H1 (cell line): Measurements from ENCODE around the gene THTPA. TPM values are rescaled to one million over a fixed set of nuclear protein-coding genes. Genes with fewer than 3 reads are reported as not detected.

Experiments used
- CTCF ChIA-PET: fragments of 300-600 bp; sonication (Branson Sonifier 250); formaldehyde crosslinking; loops from one replicate; lab custom pipeline; 2021; ENCODE audit not compliant: partially characterized antibody; lab: Charles Lee
- POLR2A ChIA-PET: fragments of 300-600 bp; sonication (Branson Sonifier 250); formaldehyde crosslinking; loops from one replicate; lab custom pipeline; 2021; ENCODE audit warnings: inconsistent platforms; ENCODE audit not compliant: partially characterized antibody; lab: Charles Lee
- DNase-seq, 2 experiments: peaks; one replicate each; pipeline versions ENCODE4 v3.0.0 to v3.0.0-alpha.2; 2010 to 2022; ENCODE audit warnings: low spot score in 2 of 2, low read depth in 1 of 2, mixed read lengths in 1 of 2
- FAIRE-seq: peaks from 2 replicates; lab custom pipeline; 2011; peaks lifted over from hg19 to GRCh38; lab: Jason Lieb, UNC
- H2AFZ ChIP-seq: 2 replicates; pipeline ENCODE4 v1.8.1; 2012; ENCODE audit warnings: low read length, inconsistent platforms
- H2AK5ac ChIP-seq: 2 replicates; pipeline ENCODE4 v1.6.1; 2013; ENCODE audit warnings: low read depth, low read length
- H2BK120ac ChIP-seq: replicated peaks from 2 replicates; pipeline ENCODE3; 2013; ENCODE audit warnings: low read depth, low read length, inconsistent platforms
- H2BK12ac ChIP-seq: 2 replicates; pipeline ENCODE4 v1.6.1; 2013; ENCODE audit warnings: low read depth, low read length
- H2BK15ac ChIP-seq: 2 replicates; pipeline ENCODE4 v1.6.1; 2013; ENCODE audit warnings: low read length
- H2BK20ac ChIP-seq: 2 replicates; pipeline ENCODE4 v1.6.1; 2013; ENCODE audit warnings: low read length
- H2BK5ac ChIP-seq: 2 replicates; pipeline ENCODE4 v1.6.1; 2013; ENCODE audit warnings: low read depth, low read length
- H3K14ac ChIP-seq: 2 replicates; pipeline ENCODE4 v1.6.1; 2013; ENCODE audit warnings: inconsistent platforms; ENCODE audit not compliant: insufficient read length
- H3K18ac ChIP-seq: 2 replicates; pipeline ENCODE4 v1.6.1; 2013; ENCODE audit warnings: low read length; ENCODE audit errors: extremely low read depth
- H3K23ac ChIP-seq: 2 replicates; pipeline ENCODE4 v1.6.1; 2013; ENCODE audit warnings: inconsistent platforms; ENCODE audit not compliant: insufficient read length
- H3K23me2 ChIP-seq: 2 replicates; pipeline ENCODE4 v1.6.1; 2013; ENCODE audit warnings: low read depth, low read length
- H3K27ac ChIP-seq: 2 replicates; pipeline ENCODE4 v1.6.1; 2011; ENCODE audit warnings: low read depth, low read length, inconsistent platforms
- H3K27me3 ChIP-seq, 4 experiments: replicated peaks in 1 of 4; 1 replicate in 1 of 4; 2 replicates in 3 of 4; pipeline versions ENCODE4 v1.6.1 to v1.8.1; 2011 to 2013; ENCODE audit warnings: low read length in 3 of 4, mild to moderate bottlenecking in 3 of 4, inconsistent platforms in 2 of 4, mixed read lengths in 2 of 4, moderate library complexity in 1 of 4; ENCODE audit not compliant: control insufficient read depth in 3 of 4, insufficient read depth in 3 of 4; ENCODE audit errors: extremely low read depth in 1 of 4
- H3K36me3 ChIP-seq, 4 experiments: 2 replicates each; pipeline versions ENCODE4 v1.6.1 to v1.8.1; 2011 to 2013; ENCODE audit warnings: mild to moderate bottlenecking in 4 of 4, low read length in 3 of 4, moderate library complexity in 2 of 4, control low read depth in 1 of 4, inconsistent platforms in 1 of 4; ENCODE audit not compliant: insufficient read depth in 4 of 4, control insufficient read depth in 2 of 4
- H3K4ac ChIP-seq: replicated peaks from 2 replicates; pipeline ENCODE3; 2013; ENCODE audit warnings: low read length, low read depth, mixed read lengths, inconsistent platforms; ENCODE audit not compliant: insufficient read length
- H3K4me1 ChIP-seq, 4 experiments: replicated peaks in 1 of 4; 1 replicate in 1 of 4; 2 replicates in 3 of 4; pipeline versions ENCODE4 v1.6.1 to v1.8.1; 2011 to 2013; ENCODE audit warnings: low read length in 3 of 4, inconsistent platforms in 2 of 4, mixed read lengths in 1 of 4; ENCODE audit not compliant: insufficient read depth in 4 of 4, control insufficient read depth in 3 of 4
- H3K4me2 ChIP-seq, 2 experiments: 2 replicates each; pipeline versions ENCODE4 v1.6.1 to v1.8.1; 2011 to 2013; ENCODE audit warnings: low read depth in 2 of 2, low read length in 2 of 2, control low read depth in 1 of 2, inconsistent platforms in 1 of 2, mild to moderate bottlenecking in 1 of 2; ENCODE audit not compliant: insufficient read depth in 1 of 2
- H3K4me3 ChIP-seq, 4 experiments: fragments of 200-600, 300-600 bp in 1 of 4; sonication (generic), shearing (Covaris generic), sonication (Bioruptor Twin) in 1 of 4; 2 replicates each; pipeline versions ENCODE4 v1.5.1 to v1.8.1; 2011 to 2016; ENCODE audit warnings: low read length in 4 of 4, low read depth in 3 of 4, control low read depth in 2 of 4, inconsistent platforms in 2 of 4, mild to moderate bottlenecking in 2 of 4, mixed read lengths in 1 of 4, moderate library complexity in 1 of 4; ENCODE audit not compliant: insufficient read depth in 2 of 4; ENCODE audit errors: extremely low read depth in 1 of 4
- H3K56ac ChIP-seq: replicated peaks from 2 replicates; pipeline ENCODE3; 2013; ENCODE audit warnings: low read depth, mild to moderate bottlenecking, mixed read lengths, low read length, inconsistent platforms; ENCODE audit not compliant: insufficient read length
- H3K79me1 ChIP-seq: 2 replicates; pipeline ENCODE4 v1.6.1; 2013; ENCODE audit warnings: low read depth, low read length, control low read depth
- H3K79me2 ChIP-seq, 2 experiments: 2 replicates each; pipeline versions ENCODE4 v1.6.1 to v1.8.1; 2012 to 2013; ENCODE audit warnings: low read length in 2 of 2, mild to moderate bottlenecking in 2 of 2, inconsistent platforms in 1 of 2; ENCODE audit not compliant: insufficient read depth in 2 of 2, control insufficient read depth in 1 of 2
- H3K9ac ChIP-seq, 4 experiments: replicated peaks in 1 of 4; 1 replicate in 1 of 4; 2 replicates in 3 of 4; pipeline versions ENCODE4 v1.6.1 to v1.8.1; 2011 to 2013; ENCODE audit warnings: low read depth in 3 of 4, low read length in 3 of 4, control low read depth in 2 of 4, mild to moderate bottlenecking in 2 of 4, moderate library complexity in 2 of 4, inconsistent platforms in 1 of 4; ENCODE audit errors: extremely low read depth in 1 of 4
- H3K9me3 ChIP-seq, 2 experiments: 2 replicates each; pipeline versions ENCODE4 v1.6.1 to v1.8.1; 2012 to 2013; ENCODE audit warnings: mild to moderate bottlenecking in 2 of 2, moderate library complexity in 2 of 2, control low read depth in 1 of 2, inconsistent platforms in 1 of 2, low read depth in 1 of 2, low read length in 1 of 2, mixed read lengths in 1 of 2; ENCODE audit not compliant: insufficient read depth in 2 of 2
- H4K20me1 ChIP-seq, 2 experiments: replicated peaks in 1 of 2; 2 replicates each; pipeline versions ENCODE3 to v1.8.1; 2011 to 2013; ENCODE audit warnings: inconsistent platforms in 2 of 2, low read length in 2 of 2, mild to moderate bottlenecking in 1 of 2; ENCODE audit not compliant: insufficient read depth in 2 of 2, control insufficient read depth in 1 of 2
- H4K5ac ChIP-seq: 2 replicates; pipeline ENCODE4 v1.6.1; 2013; ENCODE audit warnings: low read length, low read depth, mixed read lengths, inconsistent platforms; ENCODE audit not compliant: insufficient read length
- H4K8ac ChIP-seq: 2 replicates; pipeline ENCODE4 v1.8.0; 2013; ENCODE audit warnings: mild to moderate bottlenecking, moderate library complexity, low read length, inconsistent platforms; ENCODE audit not compliant: insufficient read depth; ENCODE audit errors: extremely low read depth
- H4K91ac ChIP-seq: replicated peaks from 2 replicates; pipeline ENCODE3; 2013; ENCODE audit warnings: low read length, mixed read lengths, inconsistent platforms; ENCODE audit not compliant: insufficient read length
- HDAC2 ChIP-seq, 2 experiments: fragments of 300-600 bp in 1 of 2; sonication (generic) in 1 of 2; IDR thresholded peaks; 2 replicates each; pipeline ENCODE4 v1.6.1; 2011 to 2012; ENCODE audit warnings: low read depth in 2 of 2, low read length in 2 of 2, mild to moderate bottlenecking in 2 of 2, moderate library complexity in 2 of 2, borderline replicate concordance in 1 of 2, inconsistent platforms in 1 of 2
- POLR2A ChIP-seq, 2 experiments: IDR thresholded peaks; 1 replicate in 1 of 2; 2 replicates in 1 of 2; pipeline ENCODE4 v1.6.1; 2011; ENCODE audit warnings: low read depth in 2 of 2, low read length in 2 of 2, mild to moderate bottlenecking in 2 of 2; ENCODE audit errors: control extremely low read depth in 1 of 2
- POLR2AphosphoS5 ChIP-seq: IDR thresholded peaks from 2 replicates; pipeline ENCODE4 v1.6.1; 2011; ENCODE audit warnings: low read depth, low read length
- SAP30 ChIP-seq: fragments of 300-600 bp; sonication (generic); IDR thresholded peaks from 2 replicates; pipeline ENCODE4 v1.7.1; 2012; ENCODE audit warnings: low read length, moderate library complexity, mild to moderate bottlenecking, inconsistent platforms; ENCODE audit not compliant: insufficient read depth, insufficient replicate concordance
- SP1 ChIP-seq: IDR thresholded peaks from 2 replicates; pipeline ENCODE4 v1.6.1; 2011; ENCODE audit warnings: low read depth, low read length
- SUZ12 ChIP-seq: fragments of 200-600 bp; sonication (generic); IDR thresholded peaks from 2 replicates; pipeline ENCODE4 v1.6.1; 2012; ENCODE audit warnings: mild to moderate bottlenecking, inconsistent platforms, low read length, moderate library complexity, mixed read lengths
- TBP ChIP-seq: IDR thresholded peaks from 2 replicates; pipeline ENCODE4 v1.6.1; 2011; ENCODE audit warnings: low read depth, low read length, improper control_type of control experiment
- WGBS, 2 experiments: shearing (Covaris generic) in 1 of 2; methylation state at CpG; one replicate each; pipeline versions ENCODE4 v1.1.6 to v1.1.7; 2013 to 2015; ENCODE audit warnings: low lambda C conversion rate in 2 of 2, mixed read lengths in 2 of 2, inconsistent platforms in 1 of 2, low coverage in 1 of 2, missing lambda C conversion rate in 1 of 2; ENCODE audit not compliant: insufficient replicate concordance in 2 of 2, insufficient coverage in 1 of 2, insufficient read length in 1 of 2; ENCODE audit errors: extremely low coverage in 1 of 2, missing lambda C conversion rate in 1 of 2; 5-methylcytosine and 5-hydroxymethylcytosine counted together
- polyA plus RNA-seq, 7 experiments: library from polyadenylated mRNA; depleted of rRNA in 3 of 7; stranded (reverse) in 5 of 7; unstranded in 2 of 7; fragments of >200 nt in 5 of 7; fragments of 200-250 nt in 2 of 7; gene quantifications; 1 replicate in 5 of 7; 2 replicates in 1 of 7; 4 replicates in 1 of 7; pipeline versions ENCODE4 v1.2.1 to v1.2.3, GENCODE V29; 2011 to 2013; ENCODE audit warnings: missing spikeins in 2 of 7, mixed read lengths in 2 of 7
- total RNA-seq: library from RNA; stranded (reverse); fragmentation: NEBNext Ultra II Directional; extraction: Animal tissue kit (Norgen Biotek cat#: 25700); gene quantifications from 2 replicates; pipeline ENCODE4 v1.2.1, GENCODE V29; 2021
- TF ChIP-seq, protein P1 (sequence below): IDR thresholded peaks from 2 replicates; pipeline ENCODE4 v1.6.1; 2012; ENCODE audit warnings: inconsistent platforms

Gene THTPA
- total and polyA plus RNA-seq, 2 of the 8 experiments (the other 6 are each of a cell fraction or from before 2014, with no cell fraction given) = 16.6 to 19.0 TPM

DNA sequence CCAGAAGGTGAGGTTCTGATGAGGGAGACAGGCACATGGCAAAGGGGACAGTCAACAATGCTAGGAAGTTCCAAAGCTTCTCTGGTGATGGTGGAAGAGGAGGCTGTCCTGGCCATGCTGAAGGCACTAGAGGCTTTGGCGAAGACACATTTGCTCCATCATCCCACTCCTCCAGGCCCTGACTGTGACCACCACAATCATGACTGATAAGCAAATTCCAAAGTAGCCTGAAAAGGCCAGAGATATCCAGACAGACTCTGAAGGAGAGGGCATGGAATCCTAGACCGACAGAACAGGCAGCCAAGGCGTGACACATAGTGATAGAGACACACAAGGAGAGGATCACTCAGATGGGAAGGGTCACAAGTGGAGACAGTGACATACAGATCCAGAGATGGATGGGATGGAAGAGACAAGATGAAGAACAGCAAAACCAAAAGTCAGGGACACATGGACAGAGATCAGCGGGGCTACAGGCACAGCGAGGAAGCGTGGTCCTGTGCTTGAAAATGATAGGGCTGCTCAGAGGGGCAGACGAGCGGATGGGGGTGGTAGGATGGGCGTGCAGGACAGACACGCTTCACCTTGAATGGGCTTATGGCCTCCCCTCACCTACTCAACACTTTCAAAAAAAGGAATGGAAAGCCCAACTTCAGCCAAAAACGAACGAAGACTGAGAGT, 5.8 kb upstream of the THTPA start:
- Histone ChIP-seq H2BK20ac (peak overlapping the region; percentile 16; the same call in 1 of the 2 replicates), H3K9me3 (no peaks in the 10 kb centered on the region), H4K91ac (peak overlapping the region; percentile 75), H2AK5ac (peak overlapping the region; percentile 96), H3K79me2 (peaks cover 10 to 52% of the 10 kb centered on the region in 2 experiments; a peak in 3 of 4 replicates), H3K79me1 (peaks cover 19% of the 10 kb centered on the region; the same call in 1 of the 2 replicates), H2BK5ac (peak overlapping the region; percentile 95), H4K20me1 (peaks cover 0 to 2% of the 10 kb centered on the region in 2 experiments), H2BK15ac (peak overlapping the region; percentile 94; the same call in 1 of the 2 replicates), H3K4me2 (peak overlapping the region; percentile 99 to 100), H4K8ac (no peak overlapping the region), H3K14ac (no peak overlapping the region), H3K18ac (peak overlapping the region; percentile 90; the same call in 1 of the 2 replicates), H3K4ac (no peak overlapping the region), H2AFZ (no peak overlapping the region), H3K4me3 (peak overlapping the region; percentile 87 to 99 (median 92)), H4K5ac (no peak overlapping the region), H3K27ac (peak overlapping the region; percentile 61; the same call in 1 of the 2 replicates), H2BK120ac (no peak overlapping the region), H3K36me3 (peaks cover 0 to 3% (median 1%) of the 10 kb centered on the region in 4 experiments; a peak in 2 of 8 replicates), H3K56ac (peak overlapping the region; percentile 93), H3K9ac (peak overlapping the region; percentile 57 to 79 (median 72)), H3K23me2 (peaks cover 17% of the 10 kb centered on the region), H3K27me3 (no peaks in the 10 kb centered on the region), H3K23ac (no peak overlapping the region), H2BK12ac (peak overlapping the region; percentile 90), H3K4me1 (peaks cover 31 to 54% (median 38%) of the 10 kb centered on the region in 4 experiments)
- CTCF ChIA-PET = interaction anchor here (1.3 to 70.5 kb wide), 4 partner anchors 3 to 170 kb away, joined by 3 to 2092 read pairs (median 1314); partner anchors contain the start of genes AP1G2, NGDN, THTPA and ZFHX2
- WGBS, 2 experiments = 10% methylated on average over 12 of the region's 12 CpGs; no CpG with 5 or more reads in 1 of the 2 experiments
- TF ChIP-seq POLR2AphosphoS5 (peak; percentile 67), TBP (no peak), POLR2A (IDR thresholded peaks at IDR 0.05; ENCODE audit: control extremely low read depth in 1 of 2, low read depth in 2 of 2, low read length in 2 of 2) (peak in 1 of 2 experiments; percentile 26; a peak in 1 of 3 replicates), HDAC2 (IDR thresholded peaks at IDR 0.05; ENCODE audit: borderline replicate concordance in 1 of 2, low read depth in 2 of 2, low read length in 2 of 2) (no peak), SUZ12 (no peak), SAP30 (peak; percentile 82), SP1 (no peak)
- TF ChIP-seq, protein P1, sequence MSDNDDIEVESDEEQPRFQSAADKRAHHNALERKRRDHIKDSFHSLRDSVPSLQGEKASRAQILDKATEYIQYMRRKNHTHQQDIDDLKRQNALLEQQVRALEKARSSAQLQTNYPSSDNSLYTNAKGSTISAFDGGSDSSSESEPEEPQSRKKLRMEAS = 0 out of 2 replicates have a peak, but pooled peaks have one; percentile 10
- FAIRE-seq (no peak), DNase-seq (no peak)
- POLR2A ChIA-PET = interaction anchor here (0.6 to 52.7 kb wide), 7 partner anchors 3 to 545 kb away, joined by 3 to 1523 read pairs (median 4); partner anchors contain the start of genes AP1G2, NGDN, THTPA and ZFHX2
